Endodermal cell (in vitro differentiated cells): ENCODE results near the gene KCNIP3. TPM values are rescaled to one million over a fixed set of nuclear protein-coding genes. Genes with fewer than 3 reads are reported as not detected.

ENCODE experiments used
- DNase-seq: peaks from one replicate; pipeline ENCODE4 v3.0.0-alpha.2; 2017
- H3K27ac ChIP-seq: 2 replicates; pipeline ENCODE4 v1.5.1; 2013; ENCODE audit warnings: mild to moderate bottlenecking, low read depth, low read length, moderate library complexity
- H3K27me3 ChIP-seq: 2 replicates; pipeline ENCODE4 v1.6.1; 2013; ENCODE audit warnings: mild to moderate bottlenecking, low read length, moderate library complexity; ENCODE audit not compliant: insufficient read depth, control insufficient read depth, poor library complexity, severe bottlenecking
- H3K36me3 ChIP-seq: 2 replicates; pipeline ENCODE4 v1.7.0; 2013; ENCODE audit warnings: mild to moderate bottlenecking, low read length, moderate library complexity; ENCODE audit not compliant: control insufficient read depth, insufficient read depth
- H3K4me1 ChIP-seq: one replicate; pipeline ENCODE4 v1.7.0; 2013; ENCODE audit warnings: low read length; ENCODE audit not compliant: control insufficient read depth, insufficient read depth
- H3K4me3 ChIP-seq: 2 replicates; pipeline ENCODE4 v1.5.1; 2013; ENCODE audit warnings: mild to moderate bottlenecking, low read length, moderate library complexity
- H3K9ac ChIP-seq: 2 replicates; pipeline ENCODE4 v1.6.1; 2013; ENCODE audit warnings: mild to moderate bottlenecking, low read length, moderate library complexity; ENCODE audit not compliant: poor library complexity, severe bottlenecking; ENCODE audit errors: extremely low read depth
- H3K9me3 ChIP-seq: 2 replicates; pipeline ENCODE4 v1.6.1; 2013; ENCODE audit warnings: mild to moderate bottlenecking, low read length, moderate library complexity; ENCODE audit not compliant: control insufficient read depth
- H3K27ac Mint-ChIP-seq: 2 replicates; pipeline ENCODE4 v1.8.0; 2020; ENCODE audit warnings: mixed read lengths
- H3K27me3 Mint-ChIP-seq: 2 replicates; pipeline ENCODE4 v1.8.0; 2021; ENCODE audit warnings: mild to moderate bottlenecking, mixed read lengths; ENCODE audit not compliant: insufficient read depth
- H3K36me3 Mint-ChIP-seq: 2 replicates; pipeline ENCODE4 v1.8.0; 2020; ENCODE audit warnings: low read depth, mixed read lengths
- H3K4me1 Mint-ChIP-seq: 2 replicates; pipeline ENCODE4 v1.8.0; 2020; ENCODE audit warnings: mixed read lengths
- H3K4me3 Mint-ChIP-seq: 2 replicates; pipeline ENCODE4 v1.8.0; 2020; ENCODE audit warnings: mild to moderate bottlenecking, moderate library complexity, mixed read lengths
- H3K9me3 Mint-ChIP-seq: 2 replicates; pipeline ENCODE4 v1.8.0; 2020; ENCODE audit warnings: mild to moderate bottlenecking, mixed read lengths
- CTCF ChIP-seq: fragments of 200-600 bp; sonication (generic); conservative IDR thresholded peaks from 2 replicates; pipeline ENCODE4 v1.5.0; 2021; ENCODE audit warnings: antibody characterized with exemption, mild to moderate bottlenecking
- WGBS, 2 experiments: methylation state at CpG; one replicate each; pipeline versions ENCODE4 v1.1.5 to v1.1.7; 2013; ENCODE audit warnings: missing lambda C conversion rate in 2 of 2, mixed read lengths in 1 of 2; ENCODE audit not compliant: insufficient coverage in 1 of 2, insufficient read length in 1 of 2; 5-methylcytosine and 5-hydroxymethylcytosine counted together
- total RNA-seq, 2 donors: library from RNA; stranded (reverse); fragmentation: NEBNext Ultra II Directional in 1 of 2; extraction: Animal tissue kit (Norgen Biotek cat#: 25700) in 1 of 2; gene quantifications; 2 replicates in 1 of 2; 3 replicates in 1 of 2; pipeline ENCODE4 v1.2.1, GENCODE V29; 2021

The KCNIP3 gene
- total RNA-seq, 2 donors from 2014 or later = 0.26 to 1.3 TPM

GRCh38 chr2:95287806-95288205 lies 9.3 kb upstream of the KCNIP3 start:
- no peaks in the 10 kb centered on the region for H3K36me3 Mint-ChIP-seq
- H3K9me3 ChIP-seq = no peaks in the 10 kb centered on the region
- no peak overlapping the region for H3K27ac ChIP-seq
- 93 to 100% methylated on average over 4 to 5 of the region's 5 CpGs for WGBS, 2 experiments
- no peak overlapping the region for H3K27ac Mint-ChIP-seq
- no peak overlapping the region for H3K9ac ChIP-seq
- H3K27me3 Mint-ChIP-seq = no peaks in the 10 kb centered on the region
- no peaks in the 10 kb centered on the region for H3K27me3 ChIP-seq
- no peaks in the 10 kb centered on the region for H3K4me1 Mint-ChIP-seq
- H3K36me3 ChIP-seq = no peaks in the 10 kb centered on the region
- no peaks in the 10 kb centered on the region for H3K4me1 ChIP-seq
- no peak for DNase-seq
- peaks cover 18% of the 10 kb centered on the region for H3K9me3 Mint-ChIP-seq
- TF ChIP-seq CTCF = no peak
- no peak overlapping the region for H3K4me3 ChIP-seq
- H3K4me3 Mint-ChIP-seq = no peak overlapping the region

GRCh38 chr2:95289253-95289652 lies 7.9 kb upstream of the KCNIP3 start:
- peak; percentile 62 for TF ChIP-seq CTCF
- H3K27ac Mint-ChIP-seq = no peak overlapping the region
- peak; percentile 71 for DNase-seq
- Histone ChIP-seq H3K27ac (no peak overlapping the region), H3K9ac (no peak overlapping the region), H3K4me1 (no peaks in the 10 kb centered on the region), H3K27me3 (no peaks in the 10 kb centered on the region), H3K9me3 (no peaks in the 10 kb centered on the region), H3K36me3 (no peaks in the 10 kb centered on the region), H3K4me3 (no peak overlapping the region)
- WGBS, 2 experiments = 61 to 80% methylated on average over 1 to 7 of the region's 7 CpGs
- H3K27me3 Mint-ChIP-seq = no peaks in the 10 kb centered on the region
- H3K36me3 Mint-ChIP-seq = no peaks in the 10 kb centered on the region
- H3K9me3 Mint-ChIP-seq = peaks cover 18% of the 10 kb centered on the region
- no peak overlapping the region for H3K4me3 Mint-ChIP-seq
- no peaks in the 10 kb centered on the region for H3K4me1 Mint-ChIP-seq

- TF ChIP-seq CTCF = no peak
Measured at GRCh38 chr2:95291222-95291621, 5.9 kb upstream of the KCNIP3 start.

More at GRCh38 chr2:95291222-95291621, 5.9 kb upstream of the KCNIP3 start:
- H3K27ac ChIP-seq = no peak overlapping the region
- no peaks in the 10 kb centered on the region for H3K9me3 ChIP-seq
- H3K27ac Mint-ChIP-seq = no peak overlapping the region
- no peaks in the 10 kb centered on the region for H3K4me1 Mint-ChIP-seq
- no peaks in the 10 kb centered on the region for H3K27me3 Mint-ChIP-seq
- H3K4me3 ChIP-seq = no peak overlapping the region
- H3K27me3 ChIP-seq = no peaks in the 10 kb centered on the region
- peaks cover 18% of the 10 kb centered on the region for H3K9me3 Mint-ChIP-seq
- no peak overlapping the region for H3K4me3 Mint-ChIP-seq
- H3K36me3 Mint-ChIP-seq = no peaks in the 10 kb centered on the region
- no peak for DNase-seq
- H3K4me1 ChIP-seq = no peaks in the 10 kb centered on the region
- no peaks in the 10 kb centered on the region for H3K36me3 ChIP-seq
- no peak overlapping the region for H3K9ac ChIP-seq
